ENCODE data around the gene ABRACL.
"Not testable (repeated sequence)": the region's sequence is repeated elsewhere in the genome, so short reads cannot be mapped to it uniquely, and the experiment has no call there.

Gene ABRACL

GRCh38 chr6:139013185-139013800 is 15.3 kb upstream of the ABRACL start:
- DNase-seq: no peak

GRCh38 chr6:139014945-139015344 is 13.6 kb upstream of the ABRACL start:
- no peak for DNase-seq

- no peak for DNase-seq
Measured at GRCh38 chr6:139016337-139017213, 12.0 kb upstream of the ABRACL start.

- DNase-seq: no peak
Measured at GRCh38 chr6:139017227-139017626, 11.3 kb upstream of the ABRACL start.

- no peak for DNase-seq
Measured at GRCh38 chr6:139019722-139020121, 8.8 kb upstream of the ABRACL start.

GRCh38 chr6:139020689-139021088 is 7.9 kb upstream of the ABRACL start:
- DNase-seq: no peak

GRCh38 chr6:139025416-139025815 is 3.1 kb upstream of the ABRACL start:
- not testable (repeated sequence) for DNase-seq

GRCh38 chr6:139027620-139028182 is 844 bp upstream of the ABRACL start:
- peak; percentile 42 for DNase-seq

GRCh38 chr6:139028215-139028657 is 309 bp upstream of the ABRACL start:
- no peak for DNase-seq

GRCh38 chr6:139029470-139030227 is 1.1 kb downstream of the ABRACL start:
- peak; percentile 17 for DNase-seq

- DNase-seq: peak; percentile 39
Measured at GRCh38 chr6:139030228-139030963, 1.9 kb downstream of the ABRACL start.

- no peak for DNase-seq
Measured at GRCh38 chr6:139037490-139037889, 8.9 kb downstream of the ABRACL start.

- DNase-seq: no peak
Measured at GRCh38 chr6:139044250-139044649, 15.7 kb downstream of the ABRACL start.

- DNase-seq: no peak
Measured at GRCh38 chr6:139047677-139048076, 19.1 kb downstream of the ABRACL start.

- not testable (repeated sequence) for DNase-seq
Measured at GRCh38 chr6:139048912-139049311, 20.4 kb downstream of the ABRACL start.

GRCh38 chr6:139050131-139050769 is 21.7 kb downstream of the ABRACL start:
- not testable (repeated sequence) for DNase-seq

- DNase-seq: no peak
Measured at GRCh38 chr6:139050770-139051313, 22.3 kb downstream of the ABRACL start.

GRCh38 chr6:139051396-139052060 is 23.0 kb downstream of the ABRACL start:
- no peak for DNase-seq

- no peak for DNase-seq
Measured at GRCh38 chr6:139053382-139053781, 24.8 kb downstream of the ABRACL start.

- DNase-seq: no peak
Measured at GRCh38 chr6:139054001-139054400, 25.5 kb downstream of the ABRACL start.

GRCh38 chr6:139055709-139056108 is 27.2 kb downstream of the ABRACL start:
- no peak for DNase-seq
